ENCODE results near the gene AK3.
A peak's percentile ranks its signal among the peaks of the same experiment; 100 is the strongest.
"Not testable (repeated sequence)": the region's sequence is repeated elsewhere in the genome, so short reads cannot be mapped to it uniquely, and the experiment has no call there.

AK3 gene

GRCh38 chr9:4740638-4741364, at the start of gene AK3:
AK3 (minus strand) TSS chr9:4741202; CDS start chr9:4741087, 115 bp downstream.
- DNase-seq (ENCODE audit: low read depth in 2 of 2) = peak; percentile 61 to 64

- no peak for DNase-seq (ENCODE audit: low read depth in 2 of 2)
Measured at GRCh38 chr9:4788703-4789102, 47.7 kb upstream of the AK3 start.

- DNase-seq (ENCODE audit: low read depth in 2 of 2) = no peak
Measured at GRCh38 chr9:4787876-4788275, 46.9 kb upstream of the AK3 start.

- no peak for DNase-seq (ENCODE audit: low read depth in 2 of 2)
Measured at GRCh38 chr9:4786599-4786998, 45.6 kb upstream of the AK3 start.

- no peak for DNase-seq (ENCODE audit: low read depth in 2 of 2)
Measured at GRCh38 chr9:4784403-4784802, 43.4 kb upstream of the AK3 start.

GRCh38 chr9:4783191-4783590, 42.2 kb upstream of the AK3 start:
- DNase-seq (ENCODE audit: low read depth in 2 of 2) = not testable (repeated sequence)

- no peak for DNase-seq (ENCODE audit: low read depth in 2 of 2)
Measured at GRCh38 chr9:4781408-4781807, 40.4 kb upstream of the AK3 start.

GRCh38 chr9:4780651-4781050, 39.6 kb upstream of the AK3 start:
- DNase-seq (ENCODE audit: low read depth in 2 of 2) = no peak

GRCh38 chr9:4774958-4775357, 34.0 kb upstream of the AK3 start:
- not testable (repeated sequence) for DNase-seq (ENCODE audit: low read depth in 2 of 2)

- no peak for DNase-seq (ENCODE audit: low read depth in 2 of 2)
Measured at GRCh38 chr9:4774209-4774608, 33.2 kb upstream of the AK3 start.

GRCh38 chr9:4771788-4772187, 30.8 kb upstream of the AK3 start:
- no peak for DNase-seq (ENCODE audit: low read depth in 2 of 2)

- DNase-seq (ENCODE audit: low read depth in 2 of 2) = no peak
Measured at GRCh38 chr9:4769321-4770080, 28.5 kb upstream of the AK3 start.

- DNase-seq (ENCODE audit: low read depth in 2 of 2) = no peak
Measured at GRCh38 chr9:4768681-4769080, 27.7 kb upstream of the AK3 start.

GRCh38 chr9:4764033-4764432, 23.0 kb upstream of the AK3 start:
- DNase-seq (ENCODE audit: low read depth in 2 of 2) = no peak

- no peak for DNase-seq (ENCODE audit: low read depth in 2 of 2)
Measured at GRCh38 chr9:4762886-4763541, 22.0 kb upstream of the AK3 start.

GRCh38 chr9:4762108-4762885, 21.3 kb upstream of the AK3 start:
- peak; percentile 52 to 69 for DNase-seq (ENCODE audit: low read depth in 2 of 2)

GRCh38 chr9:4760122-4760521, 19.1 kb upstream of the AK3 start:
- no peak for DNase-seq (ENCODE audit: low read depth in 2 of 2)

- DNase-seq (ENCODE audit: low read depth in 2 of 2) = no peak
Measured at GRCh38 chr9:4756420-4756819, 15.4 kb upstream of the AK3 start.

- DNase-seq (ENCODE audit: low read depth in 2 of 2) = no peak
Measured at GRCh38 chr9:4755026-4755609, 14.1 kb upstream of the AK3 start.

GRCh38 chr9:4754530-4754929, 13.5 kb upstream of the AK3 start:
- not testable (repeated sequence) for DNase-seq (ENCODE audit: low read depth in 2 of 2)

- no peak for DNase-seq (ENCODE audit: low read depth in 2 of 2)
Measured at GRCh38 chr9:4750023-4750673, 9.1 kb upstream of the AK3 start.
